Myocyte (in vitro differentiated cells): ENCODE measurements around the gene AIG1. TPM values are rescaled to one million over a fixed set of nuclear protein-coding genes. Genes with fewer than 3 reads are reported as not detected.
"Not testable (repeated sequence)": the region's sequence is repeated elsewhere in the genome, so short reads cannot be mapped to it uniquely, and the experiment has no call there.

Source experiments
- DNase-seq: peaks from one replicate; pipeline ENCODE4 v3.0.0-alpha.2; 2012; ENCODE audit warnings: low read depth
- total RNA-seq: library from RNA; depleted of rRNA; stranded (reverse); fragments of >200 nt; gene quantifications from 2 replicates; pipeline ENCODE4 v1.2.3, GENCODE V29; 2014

Gene AIG1
- total RNA-seq, 1 donor from 2014 or later: 82.6 TPM

- DNase-seq: peak; percentile 65
Measured at GRCh38 chr6:143125864-143126573, 65.3 kb downstream of the AIG1 start.

DNA sequence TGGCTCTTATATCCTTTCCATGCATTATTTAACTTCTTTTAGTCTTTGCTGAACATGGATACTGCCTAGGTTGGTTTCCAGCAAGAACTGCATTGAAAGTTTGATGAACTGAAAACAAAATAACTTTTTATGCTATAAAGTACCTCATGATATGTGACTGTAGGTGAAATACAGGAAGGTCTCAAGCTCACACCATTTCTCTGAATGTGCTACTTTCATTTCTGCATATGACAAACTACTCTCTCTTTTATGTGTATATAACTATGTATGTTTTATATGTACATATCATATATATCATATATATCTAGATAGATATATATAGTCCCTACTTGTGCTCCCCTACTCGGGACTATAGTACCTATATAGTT lies 65.9 kb downstream of the AIG1 start:
- no peak for DNase-seq

DNA sequence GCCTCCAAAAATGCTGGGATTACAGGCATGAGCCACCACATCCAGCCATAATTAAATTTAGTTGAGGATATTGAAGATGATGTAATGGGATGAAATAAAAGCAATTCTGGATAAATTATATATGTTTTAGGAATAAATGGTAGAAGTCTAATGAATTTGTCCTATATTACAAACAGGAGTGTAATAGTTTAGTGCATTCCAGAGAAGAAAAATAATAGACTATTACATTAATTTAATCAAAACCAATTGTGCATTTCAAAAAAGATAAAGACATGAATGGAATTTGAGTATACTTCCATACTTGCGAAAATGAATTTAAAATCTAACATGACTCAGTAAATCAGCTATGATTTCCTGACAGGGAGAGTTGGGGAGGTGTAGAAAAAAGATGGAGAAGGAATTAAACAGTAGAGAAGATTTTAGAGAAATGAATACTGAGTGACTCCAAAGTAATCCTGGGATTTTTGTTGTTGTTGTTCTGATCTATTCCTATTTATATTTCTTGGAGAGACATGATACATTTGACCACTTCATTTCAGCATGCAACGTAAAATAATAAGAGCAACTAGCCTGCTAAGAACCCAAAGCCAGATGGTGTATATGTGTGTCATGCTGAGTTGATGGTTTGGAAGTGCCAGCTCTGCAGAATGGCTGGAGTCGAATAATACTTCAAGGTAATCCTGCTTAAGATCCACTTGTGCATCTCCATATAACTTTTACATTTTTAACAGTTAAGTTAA lies 67.4 kb downstream of the AIG1 start:
- DNase-seq: no peak

- no peak for DNase-seq
Measured at GRCh38 chr6:143128681-143129015, 68.0 kb downstream of the AIG1 start.

DNA sequence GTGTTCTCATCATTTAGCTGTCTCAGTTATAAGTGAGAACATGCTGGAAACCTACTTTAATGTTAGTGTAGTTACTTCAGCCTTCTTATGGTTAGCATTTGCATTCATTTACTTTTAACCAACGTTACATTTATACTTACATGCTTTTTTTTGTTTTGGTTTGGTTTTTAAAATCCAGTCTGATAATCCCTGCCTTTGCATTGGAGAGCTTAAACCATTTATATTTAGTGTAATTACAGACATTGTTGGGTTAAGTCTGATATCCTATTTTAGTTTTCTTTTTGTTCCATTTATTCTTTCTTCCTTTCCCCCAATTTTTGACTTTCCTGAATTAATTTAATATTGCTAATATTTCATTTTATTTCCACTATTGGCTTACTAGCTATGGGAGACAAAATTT lies 70.2 kb downstream of the AIG1 start:
- DNase-seq: no peak

GRCh38 chr6:143135325-143135724 lies 74.6 kb downstream of the AIG1 start:
- DNase-seq: no peak

DNA sequence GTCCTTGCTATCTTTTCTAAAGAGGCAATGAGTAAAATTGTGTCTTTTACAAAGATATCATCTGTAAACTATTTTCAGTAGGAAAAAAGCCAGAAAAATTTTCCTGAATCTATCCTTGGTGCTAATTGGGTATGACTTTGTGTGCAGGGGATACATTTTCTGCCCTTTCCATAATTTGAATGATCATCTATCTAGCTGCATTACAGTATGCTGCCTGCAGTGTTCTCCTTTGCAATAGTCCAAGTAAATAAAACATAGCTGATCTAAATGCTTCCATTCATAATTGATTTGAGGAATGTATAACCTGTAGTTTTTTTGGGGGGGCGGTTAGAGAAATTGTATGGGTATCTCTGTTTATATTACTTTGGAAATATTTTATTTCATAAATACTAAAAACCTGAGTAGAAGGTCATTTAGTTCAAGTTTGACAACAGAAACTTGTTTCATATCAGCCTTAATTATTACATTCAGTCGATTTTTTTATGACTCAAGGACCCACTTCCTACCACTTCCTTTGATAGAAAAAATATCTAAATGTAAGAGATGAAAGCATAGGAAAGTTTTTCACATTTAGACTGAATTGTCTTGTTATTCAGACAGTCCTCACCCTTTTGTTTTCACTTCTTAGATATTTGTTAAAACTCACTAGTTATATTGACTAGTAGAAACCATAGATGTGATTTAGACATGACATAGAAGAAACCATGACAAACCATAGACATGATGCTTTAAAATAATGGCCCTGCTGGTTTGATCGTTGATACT lies 75.3 kb downstream of the AIG1 start:
- DNase-seq: no peak

GRCh38 chr6:143136647-143137046 lies 76.0 kb downstream of the AIG1 start:
- peak; percentile 38 for DNase-seq

DNA sequence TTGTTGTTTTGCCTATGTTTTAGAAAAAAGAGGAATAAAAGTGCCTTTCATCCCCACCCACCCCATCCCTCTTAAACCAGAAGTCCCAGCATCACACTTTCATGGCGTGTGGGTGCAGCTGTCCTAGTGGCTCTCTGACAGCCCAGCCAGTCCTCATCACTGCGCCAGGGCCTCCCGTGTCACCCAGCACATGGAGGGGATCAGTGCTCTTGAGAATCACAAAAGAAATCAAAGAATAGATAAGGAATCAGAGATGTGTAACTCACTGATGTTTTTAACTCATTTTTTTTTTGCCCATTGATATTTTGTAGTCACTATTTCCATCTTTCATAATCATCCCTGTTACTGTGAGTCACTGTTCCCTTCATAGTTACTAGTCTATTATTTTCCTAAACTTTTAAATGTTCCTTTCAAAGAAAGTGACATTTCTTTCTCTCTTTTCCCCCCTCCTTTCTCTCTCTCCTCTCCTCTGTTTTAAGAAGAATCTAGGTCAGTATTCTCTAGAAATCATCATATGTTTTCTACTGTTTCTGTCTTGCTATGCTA lies 78.6 kb downstream of the AIG1 start:
- no peak for DNase-seq

DNA sequence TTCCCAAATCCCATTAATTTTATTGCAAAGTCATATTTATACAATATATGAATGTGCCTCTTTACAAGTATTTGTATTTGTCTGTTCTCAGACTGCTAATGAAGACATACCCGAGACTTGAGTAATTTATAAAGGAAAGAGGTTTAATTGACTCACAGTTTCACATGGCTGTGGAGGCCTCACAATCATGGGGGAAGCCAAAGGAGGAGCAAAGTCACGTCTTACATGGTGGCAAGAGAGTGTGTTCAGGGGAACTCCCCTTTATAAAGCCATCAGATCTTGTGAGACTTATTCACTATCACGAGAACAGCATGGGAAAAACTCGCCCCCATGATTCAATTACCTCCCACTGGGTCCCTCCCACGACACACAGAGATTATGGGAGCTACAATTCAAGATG lies 79.2 kb downstream of the AIG1 start:
- DNase-seq: not testable (repeated sequence)

- DNase-seq: no peak
Measured at GRCh38 chr6:143140767-143141166, 80.1 kb downstream of the AIG1 start.

- no peak for DNase-seq
Measured at GRCh38 chr6:143141442-143141841, 80.8 kb downstream of the AIG1 start.

DNA sequence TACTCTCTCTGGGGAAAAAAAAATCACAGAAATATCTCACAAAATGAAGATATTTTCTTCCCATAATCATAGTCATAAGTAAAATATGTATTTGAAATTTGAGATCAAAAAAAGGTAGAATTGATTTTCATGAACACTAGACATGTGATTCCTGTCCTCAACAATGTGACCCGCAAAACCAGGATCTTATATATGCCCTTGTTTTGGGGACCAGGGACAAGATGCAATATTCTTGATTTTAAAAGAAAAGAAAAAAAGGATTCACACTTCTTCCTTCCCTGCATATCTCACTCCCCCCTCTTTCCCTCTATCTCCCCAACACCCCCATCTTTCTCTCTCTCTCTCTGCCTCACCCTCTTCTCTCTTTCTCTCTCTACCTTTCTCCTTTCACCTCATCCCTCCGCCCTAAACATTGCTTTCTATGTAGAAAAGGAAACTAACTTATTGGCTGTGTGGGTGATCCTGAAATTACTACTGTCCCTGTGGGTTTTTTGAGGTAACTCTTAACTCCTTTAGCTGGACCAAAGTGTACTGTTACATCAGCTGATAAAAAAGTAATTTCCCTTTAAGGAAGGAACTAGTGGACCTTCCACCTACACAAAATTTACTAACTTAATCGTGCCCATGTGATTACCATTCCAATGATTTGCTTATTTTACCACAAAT lies 85.6 kb downstream of the AIG1 start:
- DNase-seq: no peak

GRCh38 chr6:143149771-143150170 lies 89.1 kb downstream of the AIG1 start:
- DNase-seq: no peak

DNA sequence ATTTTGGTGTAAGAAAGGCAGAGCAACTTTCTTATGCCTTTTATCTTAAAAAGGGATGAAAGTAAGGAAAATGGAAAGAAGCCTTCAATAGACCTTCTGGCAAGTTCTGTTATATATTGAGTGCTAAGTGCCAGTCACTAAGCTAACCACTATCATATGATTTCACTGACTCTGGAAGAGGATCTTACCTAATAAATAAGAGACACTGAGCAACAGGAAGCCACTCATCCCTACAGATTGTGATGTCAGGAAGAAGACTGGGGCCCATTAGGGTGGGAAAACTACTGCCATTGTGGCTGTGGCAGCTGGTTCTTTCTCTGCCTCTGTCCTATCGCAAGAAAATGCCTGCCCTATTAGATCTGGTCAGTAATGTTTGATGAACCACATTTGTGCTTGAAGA lies 89.6 kb downstream of the AIG1 start:
- no peak for DNase-seq

DNA sequence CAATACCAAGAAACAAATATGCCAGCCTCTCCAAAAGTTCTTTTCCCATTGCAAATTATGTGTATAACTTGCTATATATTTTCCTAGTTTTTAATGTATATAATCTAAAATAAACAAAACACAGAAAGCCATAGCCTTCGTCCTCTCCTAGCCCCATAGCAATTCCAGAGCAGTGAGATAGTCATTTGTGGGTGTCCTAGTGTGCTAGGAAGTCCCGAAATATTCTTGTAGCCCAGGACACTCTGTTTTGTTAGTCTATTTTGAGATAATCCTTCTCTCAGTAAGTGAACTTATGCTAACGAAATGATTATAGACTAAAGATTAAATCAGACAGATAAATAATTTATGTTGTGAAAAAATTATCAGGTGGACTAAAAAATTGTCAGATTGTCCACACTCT lies 90.7 kb downstream of the AIG1 start:
- no peak for DNase-seq

GRCh38 chr6:143155681-143156080 lies 95.0 kb downstream of the AIG1 start:
- no peak for DNase-seq

DNA sequence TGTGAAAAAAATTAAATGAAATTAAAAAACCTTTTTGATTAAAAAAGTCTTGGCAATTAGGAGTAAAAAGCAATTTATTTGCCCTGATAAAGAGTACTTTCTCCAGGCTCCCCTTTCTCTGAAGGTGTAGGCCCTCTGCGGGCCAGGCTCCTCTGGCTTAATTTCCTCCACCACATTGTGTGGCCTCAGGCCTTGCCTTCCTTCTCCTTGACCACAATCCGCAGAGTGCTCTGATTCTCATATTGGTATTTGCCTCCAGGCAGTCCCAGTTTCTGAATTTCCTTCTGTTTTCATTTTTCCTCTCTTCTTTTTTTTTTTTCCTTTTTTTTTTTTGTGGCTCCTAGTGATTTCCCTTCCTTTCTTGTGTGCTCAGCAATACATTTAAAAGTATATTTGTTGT lies 96.4 kb downstream of the AIG1 start:
- DNase-seq: no peak

GRCh38 chr6:143158113-143158581 lies 97.5 kb downstream of the AIG1 start:
- DNase-seq: no peak

GRCh38 chr6:143159001-143159400 lies 98.3 kb downstream of the AIG1 start:
- no peak for DNase-seq

DNA sequence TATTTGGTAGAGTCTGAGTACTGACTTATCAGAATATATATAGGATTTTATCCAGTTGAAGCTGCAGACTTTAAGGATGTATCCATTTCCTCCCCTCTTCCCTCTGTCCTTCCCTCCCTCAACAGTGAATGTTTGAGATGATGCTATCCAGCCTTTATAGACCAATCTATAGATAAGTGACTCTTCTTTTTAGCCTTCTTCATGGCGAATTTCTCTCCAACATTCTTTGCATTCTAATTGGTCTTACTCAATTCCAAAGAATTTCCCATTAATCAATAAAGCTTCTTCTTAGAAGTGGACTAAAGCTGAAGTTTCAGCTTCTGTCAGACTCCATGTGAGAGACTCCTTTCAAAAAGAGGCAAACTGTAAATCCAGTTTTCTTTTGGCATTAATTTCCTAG lies 99.3 kb downstream of the AIG1 start:
- DNase-seq: no peak
